ENCODE data around the gene NFYC.

The NFYC gene

GRCh38 chr1:40691538-40692428 lies at the start of gene NFYC:
TSS of gene NFYC (plus strand) at chr1:40691704. CDS start at chr1:40738844, 47,140 bp downstream.
- Histone ChIP-seq H3K4me1 (ENCODE audit: control insufficient read depth, insufficient read depth, low read length) (peaks cover 11% of the 10 kb centered on the region; the same call in 1 of the 2 replicates), H3K9me3 (ENCODE audit: control insufficient read depth, insufficient read depth, low read depth, low read length) (no peaks in the 10 kb centered on the region), H3K27ac (ENCODE audit: extremely low read depth, low read depth, low read length) (peak within 1 kb of the TSS; percentile 95), H3K4me3 (ENCODE audit: low read depth, low read length) (peak within 1 kb of the TSS; percentile 97), H3K36me3 (ENCODE audit: control insufficient read depth in 2 of 2, insufficient read depth in 1 of 2, low read length in 2 of 2) (peaks cover 0 to 12% of the 10 kb centered on the region in 2 experiments; a peak in 1 of 3 replicates)
- CTCF ChIA-PET: interaction anchor here (0.6 to 3.8 kb wide), 9 partner anchors 10 to 548 kb away, joined by 3 to 18 read pairs (median 5); no protein-coding TSS in a partner anchor
- POLR2A ChIA-PET: interaction anchor here (0.6 to 3.4 kb wide), 29 partner anchors 9 to 288 kb away, joined by 3 to 42 read pairs (median 6); partner anchors contain the start of genes CITED4, CTPS1, RIMS3 and ZFP69B
- TF ChIP-seq SCRT2 (tag by site-specific recombination; IDR thresholded peaks at IDR 0.05): no peak
- peak; percentile 97 for TF ChIP-seq ZNF2 (tag by site-specific recombination; IDR thresholded peaks at IDR 0.05)
- TF ChIP-seq ZNF202 (tag by site-specific recombination; IDR thresholded peaks at IDR 0.05; ENCODE audit: borderline replicate concordance): no peak
- TF ChIP-seq, protein P1, sequence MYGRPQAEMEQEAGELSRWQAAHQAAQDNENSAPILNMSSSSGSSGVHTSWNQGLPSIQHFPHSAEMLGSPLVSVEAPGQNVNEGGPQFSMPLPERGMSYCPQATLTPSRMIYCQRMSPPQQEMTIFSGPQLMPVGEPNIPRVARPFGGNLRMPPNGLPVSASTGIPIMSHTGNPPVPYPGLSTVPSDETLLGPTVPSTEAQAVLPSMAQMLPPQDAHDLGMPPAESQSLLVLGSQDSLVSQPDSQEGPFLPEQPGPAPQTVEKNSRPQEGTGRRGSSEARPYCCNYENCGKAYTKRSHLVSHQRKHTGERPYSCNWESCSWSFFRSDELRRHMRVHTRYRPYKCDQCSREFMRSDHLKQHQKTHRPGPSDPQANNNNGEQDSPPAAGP (tag by site-specific recombination; IDR thresholded peaks at IDR 0.05): peak; percentile 96
- TF ChIP-seq ZNF324 (tag by site-specific recombination; IDR thresholded peaks at IDR 0.05): peak; percentile 99
- TF ChIP-seq ZBTB49 (tag by site-specific recombination; IDR thresholded peaks at IDR 0.05; ENCODE audit: low read depth): no peak
- TF ChIP-seq, protein P2, sequence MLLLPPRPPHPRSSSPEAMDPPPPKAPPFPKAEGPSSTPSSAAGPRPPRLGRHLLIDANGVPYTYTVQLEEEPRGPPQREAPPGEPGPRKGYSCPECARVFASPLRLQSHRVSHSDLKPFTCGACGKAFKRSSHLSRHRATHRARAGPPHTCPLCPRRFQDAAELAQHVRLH (tag by site-specific recombination; IDR thresholded peaks at IDR 0.05): peak; percentile 61; the same call in 1 of the 2 replicates
- TF ChIP-seq ZNF19 (tag by site-specific recombination; IDR thresholded peaks at IDR 0.05; ENCODE audit: low read depth): no peak
- TF ChIP-seq ZNF473 (tag by site-specific recombination; IDR thresholded peaks at IDR 0.05): no peak
- TF ChIP-seq ZNF76 (tag by site-specific recombination; IDR thresholded peaks at IDR 0.05; ENCODE audit: borderline replicate concordance, low read depth): peak; percentile 74; the same call in 1 of the 2 replicates
- TF ChIP-seq ZNF529 (tag by site-specific recombination; IDR thresholded peaks at IDR 0.05; ENCODE audit: insufficient replicate concordance): no peak
- TF ChIP-seq ZNF266 (tag by site-specific recombination; IDR thresholded peaks at IDR 0.05; ENCODE audit: low read depth): no peak
- no peak for TF ChIP-seq ZNF48 (tag by site-specific recombination; IDR thresholded peaks at IDR 0.05)
- TF ChIP-seq ZNF37A (tag by site-specific recombination; IDR thresholded peaks at IDR 0.05): no peak
- TF ChIP-seq, protein P3, sequence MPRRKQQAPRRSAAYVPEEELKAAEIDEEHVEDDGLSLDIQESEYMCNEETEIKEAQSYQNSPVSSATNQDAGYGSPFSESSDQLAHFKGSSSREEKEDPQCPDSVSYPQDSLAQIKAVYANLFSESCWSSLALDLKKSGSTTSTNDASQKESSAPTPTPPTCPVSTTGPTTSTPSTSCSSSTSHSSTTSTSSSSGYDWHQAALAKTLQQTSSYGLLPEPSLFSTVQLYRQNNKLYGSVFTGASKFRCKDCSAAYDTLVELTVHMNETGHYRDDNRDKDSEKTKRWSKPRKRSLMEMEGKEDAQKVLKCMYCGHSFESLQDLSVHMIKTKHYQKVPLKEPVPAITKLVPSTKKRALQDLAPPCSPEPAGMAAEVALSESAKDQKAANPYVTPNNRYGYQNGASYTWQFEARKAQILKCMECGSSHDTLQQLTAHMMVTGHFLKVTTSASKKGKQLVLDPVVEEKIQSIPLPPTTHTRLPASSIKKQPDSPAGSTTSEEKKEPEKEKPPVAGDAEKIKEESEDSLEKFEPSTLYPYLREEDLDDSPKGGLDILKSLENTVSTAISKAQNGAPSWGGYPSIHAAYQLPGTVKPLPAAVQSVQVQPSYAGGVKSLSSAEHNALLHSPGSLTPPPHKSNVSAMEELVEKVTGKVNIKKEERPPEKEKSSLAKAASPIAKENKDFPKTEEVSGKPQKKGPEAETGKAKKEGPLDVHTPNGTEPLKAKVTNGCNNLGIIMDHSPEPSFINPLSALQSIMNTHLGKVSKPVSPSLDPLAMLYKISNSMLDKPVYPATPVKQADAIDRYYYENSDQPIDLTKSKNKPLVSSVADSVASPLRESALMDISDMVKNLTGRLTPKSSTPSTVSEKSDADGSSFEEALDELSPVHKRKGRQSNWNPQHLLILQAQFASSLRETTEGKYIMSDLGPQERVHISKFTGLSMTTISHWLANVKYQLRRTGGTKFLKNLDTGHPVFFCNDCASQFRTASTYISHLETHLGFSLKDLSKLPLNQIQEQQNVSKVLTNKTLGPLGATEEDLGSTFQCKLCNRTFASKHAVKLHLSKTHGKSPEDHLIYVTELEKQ (tag by site-specific recombination; IDR thresholded peaks at IDR 0.05; ENCODE audit: borderline replicate concordance): 0 out of 2 replicates have a peak, but pooled peaks have one; percentile 76
- no peak; the same call in 1 of the 2 replicates for TF ChIP-seq TCF7L2 (IDR thresholded peaks at IDR 0.05; ENCODE audit: borderline replicate concordance, low read depth, low read length)
- peak; percentile 100 for TF ChIP-seq GLIS1 (tag by site-specific recombination; IDR thresholded peaks at IDR 0.05)
- TF ChIP-seq ZNF248 (tag by site-specific recombination; IDR thresholded peaks at IDR 0.05): no peak
- peak; percentile 92; the same call in 1 of the 2 replicates for TF ChIP-seq ZNF561 (tag by site-specific recombination; IDR thresholded peaks at IDR 0.05; ENCODE audit: borderline replicate concordance)
- TF ChIP-seq, protein P4, sequence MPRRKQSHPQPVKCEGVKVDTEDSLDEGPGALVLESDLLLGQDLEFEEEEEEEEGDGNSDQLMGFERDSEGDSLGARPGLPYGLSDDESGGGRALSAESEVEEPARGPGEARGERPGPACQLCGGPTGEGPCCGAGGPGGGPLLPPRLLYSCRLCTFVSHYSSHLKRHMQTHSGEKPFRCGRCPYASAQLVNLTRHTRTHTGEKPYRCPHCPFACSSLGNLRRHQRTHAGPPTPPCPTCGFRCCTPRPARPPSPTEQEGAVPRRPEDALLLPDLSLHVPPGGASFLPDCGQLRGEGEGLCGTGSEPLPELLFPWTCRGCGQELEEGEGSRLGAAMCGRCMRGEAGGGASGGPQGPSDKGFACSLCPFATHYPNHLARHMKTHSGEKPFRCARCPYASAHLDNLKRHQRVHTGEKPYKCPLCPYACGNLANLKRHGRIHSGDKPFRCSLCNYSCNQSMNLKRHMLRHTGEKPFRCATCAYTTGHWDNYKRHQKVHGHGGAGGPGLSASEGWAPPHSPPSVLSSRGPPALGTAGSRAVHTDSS (tag by site-specific recombination; IDR thresholded peaks at IDR 0.05): peak; percentile 50; the same call in 1 of the 2 replicates
- TF ChIP-seq, protein P5, sequence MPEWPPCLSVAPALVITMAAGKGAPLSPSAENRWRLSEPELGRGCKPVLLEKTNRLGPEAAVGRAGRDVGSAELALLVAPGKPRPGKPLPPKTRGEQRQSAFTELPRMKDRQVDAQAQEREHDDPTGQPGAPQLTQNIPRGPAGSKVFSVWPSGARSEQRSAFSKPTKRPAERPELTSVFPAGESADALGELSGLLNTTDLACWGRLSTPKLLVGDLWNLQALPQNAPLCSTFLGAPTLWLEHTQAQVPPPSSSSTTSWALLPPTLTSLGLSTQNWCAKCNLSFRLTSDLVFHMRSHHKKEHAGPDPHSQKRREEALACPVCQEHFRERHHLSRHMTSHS (tag by site-specific recombination; IDR thresholded peaks at IDR 0.05): peak; percentile 58; the same call in 1 of the 2 replicates
- peak; percentile 26; the same call in 1 of the 2 replicates for TF ChIP-seq CTCF (tag by site-specific recombination; IDR thresholded peaks at IDR 0.05)
- TF ChIP-seq GLI4 (tag by site-specific recombination; IDR thresholded peaks at IDR 0.05): peak; percentile 97
- no peak for TF ChIP-seq ZNF560 (tag by site-specific recombination; IDR thresholded peaks at IDR 0.05; ENCODE audit: borderline replicate concordance)

Measured in HEK293 (cell line).